Panc1 (cell line): ENCODE results near the gene NRROS. TPM values are rescaled to one million over a fixed set of nuclear protein-coding genes. Genes with fewer than 3 reads are reported as not detected.

Experiments used
- ATAC-seq: fragments of 200-7000 bp; cut with Tn5 transposase; 2 replicates; pipeline ENCODE4 v1.9.1; 2020; ENCODE audit warnings: mild to moderate bottlenecking, moderate library complexity
- BruUV-seq: library from RNA; stranded (reverse); fragments of 400-500 nt; replicated peaks from 2 replicates; lab custom pipeline; 2021; lab: Mats Ljungman, UMichigan
- CTCF ChIA-PET: fragments of 300-600 bp; sonication (Branson Sonifier 250); formaldehyde crosslinking; loops from one replicate; lab custom pipeline; 2022; ENCODE audit warnings: antibody characterized with exemption; lab: Charles Lee
- POLR2A ChIA-PET: fragments of 300-600 bp; sonication (Branson Sonifier 250); formaldehyde crosslinking; loops from one replicate; lab custom pipeline; 2022; ENCODE audit warnings: antibody characterized with exemption; lab: Charles Lee
- DNase-seq: peaks from one replicate; pipeline ENCODE4 v3.0.0-alpha.2; 2010; ENCODE audit warnings: low read depth, low spot score
- H3K27ac ChIP-seq: 2 replicates; pipeline ENCODE4 v1.5.1; 2011; ENCODE audit warnings: mild to moderate bottlenecking, low read length, inconsistent platforms
- H3K27me3 ChIP-seq: fragments of 200-500 bp; sonication (Bioruptor generic); 2 replicates; pipeline ENCODE4 v1.6.0; 2014; ENCODE audit warnings: low read length, inconsistent platforms; ENCODE audit not compliant: control insufficient read depth, insufficient read depth
- H3K36me3 ChIP-seq: fragments of 200-500 bp; sonication (Bioruptor generic); 2 replicates; pipeline ENCODE4 v1.5.1; 2014; ENCODE audit warnings: inconsistent platforms, mild to moderate bottlenecking, low read length, moderate library complexity; ENCODE audit not compliant: control insufficient read depth, insufficient read depth
- H3K4me1 ChIP-seq: 2 replicates; pipeline ENCODE4 v1.5.1; 2011; ENCODE audit warnings: inconsistent platforms, mild to moderate bottlenecking, low read length, moderate library complexity; ENCODE audit not compliant: control insufficient read depth, insufficient read depth
- H3K4me3 ChIP-seq, 2 experiments: 2 replicates each; pipeline ENCODE4 v1.5.1; 2011 to 2012; ENCODE audit warnings: low read depth in 2 of 2, low read length in 2 of 2, mild to moderate bottlenecking in 2 of 2, inconsistent platforms in 1 of 2, moderate library complexity in 1 of 2
- H3K9me3 ChIP-seq: fragments of 200-500 bp; sonication (Bioruptor generic); 2 replicates; pipeline ENCODE4 v1.5.1; 2014; ENCODE audit warnings: low read depth, mild to moderate bottlenecking, inconsistent platforms, low read length, moderate library complexity; ENCODE audit not compliant: control insufficient read depth, insufficient read depth
- POLR2AphosphoS5 ChIP-seq: IDR thresholded peaks from 2 replicates; pipeline ENCODE4 v1.6.1; 2012; ENCODE audit warnings: mild to moderate bottlenecking, low read depth, low read length, moderate library complexity
- SIN3A ChIP-seq: IDR thresholded peaks from 2 replicates; pipeline ENCODE4 v1.6.1; 2012; ENCODE audit warnings: low read depth, mild to moderate bottlenecking, low read length, moderate library complexity, borderline replicate concordance; ENCODE audit not compliant: insufficient read depth
- TCF7L2 ChIP-seq: IDR thresholded peaks from 2 replicates; pipeline ENCODE4 v1.6.1; 2011; ENCODE audit warnings: mild to moderate bottlenecking, low read depth, low read length, inconsistent platforms
- in situ Hi-C: cut with HindIII; loops from 2 replicates; pipeline ENCODE4 v1.10.0; 2016; ENCODE audit warnings: low sequenced_read_pairs, low pct_unique_long_range_greater_than_20kb
- intact Hi-C: fragments of 100-400 bp; cut with micrococcal nuclease; formaldehyde crosslinking; loops from one replicate; pipeline ENCODE4 v1.10.0; 2022; ENCODE audit not compliant: unreplicated experiment
- total RNA-seq: library from RNA; stranded (reverse); gene quantifications from one replicate; pipeline ENCODE4 v1.2.1, GENCODE V29; 2021; ENCODE audit not compliant: unreplicated experiment
- TF ChIP-seq, protein P1 (sequence below): fragments of 450-650 bp; IDR thresholded peaks from 2 replicates; pipeline ENCODE4 v1.5.1; 2017; ENCODE audit warnings: mild to moderate bottlenecking
- TF ChIP-seq, protein P2 (sequence below), 2 experiments: IDR thresholded peaks; 2 replicates each; pipeline ENCODE4 v1.6.1; 2011 to 2012; ENCODE audit warnings: low read depth in 2 of 2, control low read depth in 1 of 2, low read length in 1 of 2, mild to moderate bottlenecking in 1 of 2, moderate library complexity in 1 of 2; ENCODE audit not compliant: insufficient read depth in 1 of 2

NRROS gene
- total RNA-seq, 1 experiment from 2014 or later: 8.8 TPM

- TF ChIP-seq TCF7L2 (no peak), SIN3A (no peak), POLR2AphosphoS5 (no peak)
- TF ChIP-seq, protein P1, sequence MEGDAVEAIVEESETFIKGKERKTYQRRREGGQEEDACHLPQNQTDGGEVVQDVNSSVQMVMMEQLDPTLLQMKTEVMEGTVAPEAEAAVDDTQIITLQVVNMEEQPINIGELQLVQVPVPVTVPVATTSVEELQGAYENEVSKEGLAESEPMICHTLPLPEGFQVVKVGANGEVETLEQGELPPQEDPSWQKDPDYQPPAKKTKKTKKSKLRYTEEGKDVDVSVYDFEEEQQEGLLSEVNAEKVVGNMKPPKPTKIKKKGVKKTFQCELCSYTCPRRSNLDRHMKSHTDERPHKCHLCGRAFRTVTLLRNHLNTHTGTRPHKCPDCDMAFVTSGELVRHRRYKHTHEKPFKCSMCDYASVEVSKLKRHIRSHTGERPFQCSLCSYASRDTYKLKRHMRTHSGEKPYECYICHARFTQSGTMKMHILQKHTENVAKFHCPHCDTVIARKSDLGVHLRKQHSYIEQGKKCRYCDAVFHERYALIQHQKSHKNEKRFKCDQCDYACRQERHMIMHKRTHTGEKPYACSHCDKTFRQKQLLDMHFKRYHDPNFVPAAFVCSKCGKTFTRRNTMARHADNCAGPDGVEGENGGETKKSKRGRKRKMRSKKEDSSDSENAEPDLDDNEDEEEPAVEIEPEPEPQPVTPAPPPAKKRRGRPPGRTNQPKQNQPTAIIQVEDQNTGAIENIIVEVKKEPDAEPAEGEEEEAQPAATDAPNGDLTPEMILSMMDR: no peak
- TF ChIP-seq, protein P2, sequence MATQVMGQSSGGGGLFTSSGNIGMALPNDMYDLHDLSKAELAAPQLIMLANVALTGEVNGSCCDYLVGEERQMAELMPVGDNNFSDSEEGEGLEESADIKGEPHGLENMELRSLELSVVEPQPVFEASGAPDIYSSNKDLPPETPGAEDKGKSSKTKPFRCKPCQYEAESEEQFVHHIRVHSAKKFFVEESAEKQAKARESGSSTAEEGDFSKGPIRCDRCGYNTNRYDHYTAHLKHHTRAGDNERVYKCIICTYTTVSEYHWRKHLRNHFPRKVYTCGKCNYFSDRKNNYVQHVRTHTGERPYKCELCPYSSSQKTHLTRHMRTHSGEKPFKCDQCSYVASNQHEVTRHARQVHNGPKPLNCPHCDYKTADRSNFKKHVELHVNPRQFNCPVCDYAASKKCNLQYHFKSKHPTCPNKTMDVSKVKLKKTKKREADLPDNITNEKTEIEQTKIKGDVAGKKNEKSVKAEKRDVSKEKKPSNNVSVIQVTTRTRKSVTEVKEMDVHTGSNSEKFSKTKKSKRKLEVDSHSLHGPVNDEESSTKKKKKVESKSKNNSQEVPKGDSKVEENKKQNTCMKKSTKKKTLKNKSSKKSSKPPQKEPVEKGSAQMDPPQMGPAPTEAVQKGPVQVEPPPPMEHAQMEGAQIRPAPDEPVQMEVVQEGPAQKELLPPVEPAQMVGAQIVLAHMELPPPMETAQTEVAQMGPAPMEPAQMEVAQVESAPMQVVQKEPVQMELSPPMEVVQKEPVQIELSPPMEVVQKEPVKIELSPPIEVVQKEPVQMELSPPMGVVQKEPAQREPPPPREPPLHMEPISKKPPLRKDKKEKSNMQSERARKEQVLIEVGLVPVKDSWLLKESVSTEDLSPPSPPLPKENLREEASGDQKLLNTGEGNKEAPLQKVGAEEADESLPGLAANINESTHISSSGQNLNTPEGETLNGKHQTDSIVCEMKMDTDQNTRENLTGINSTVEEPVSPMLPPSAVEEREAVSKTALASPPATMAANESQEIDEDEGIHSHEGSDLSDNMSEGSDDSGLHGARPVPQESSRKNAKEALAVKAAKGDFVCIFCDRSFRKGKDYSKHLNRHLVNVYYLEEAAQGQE (IDR thresholded peaks at IDR 0.05; ENCODE audit: insufficient read depth in 1 of 2, low read depth in 2 of 2, low read length in 1 of 2): no peak
- BruUV-seq: no TSS peak
- Histone ChIP-seq H3K36me3 (no peaks in the 10 kb centered on the region), H3K4me1 (no peaks in the 10 kb centered on the region; the same call in 1 of the 2 replicates), H3K9me3 (no peaks in the 10 kb centered on the region), H3K27me3 (no peaks in the 10 kb centered on the region), H3K27ac (no peak overlapping the region), H3K4me3 (no peak overlapping the region)
- intact Hi-C loops: no loop called here
- in situ Hi-C loops: no loop called here
- ATAC-seq (no peak), DNase-seq (no peak)
- POLR2A ChIA-PET: no interaction called here
- CTCF ChIA-PET: no interaction called here
Measured at GRCh38 chr3:196706327-196706726, 66.8 kb downstream of the NRROS start.

- in situ Hi-C loops (no loop called here), intact Hi-C loops (no loop called here)
- Histone ChIP-seq H3K4me1 (no peaks in the 10 kb centered on the region; the same call in 1 of the 2 replicates), H3K9me3 (no peaks in the 10 kb centered on the region), H3K27me3 (no peaks in the 10 kb centered on the region), H3K27ac (no peak overlapping the region), H3K36me3 (0 out of 2 replicates have a peak, but pooled peaks cover 1% of the 10 kb centered on the region), H3K4me3 (no peak overlapping the region)
- DNase-seq: no peak
- ChIA-PET CTCF (no interaction called here), POLR2A (no interaction called here)
- TF ChIP-seq, protein P2 (IDR thresholded peaks at IDR 0.05; ENCODE audit: insufficient read depth in 1 of 2, low read depth in 2 of 2, low read length in 1 of 2): no peak
- TF ChIP-seq, protein P1: no peak
- TF ChIP-seq SIN3A: no peak
- TF ChIP-seq TCF7L2: no peak
- no TSS peak for BruUV-seq
- ATAC-seq: no peak
Measured at GRCh38 chr3:196706731-196707130, 67.2 kb downstream of the NRROS start.
